B cell (primary cell): Measurements from ENCODE around the gene KSR2. TPM values are rescaled to one million over a fixed set of nuclear protein-coding genes. Genes with fewer than 3 reads are reported as not detected.

Source experiments
- ATAC-seq: fragments of 200-7000 bp; cut with Tn5 transposase; one replicate; pipeline ENCODE4 v1.10.0; 2021; ENCODE audit warnings: low read depth, mild to moderate bottlenecking, moderate number of reproducible peaks, moderate library complexity
- CTCF ChIA-PET: fragments of 350-600 bp; sonication (Branson Sonifier 250); formaldehyde crosslinking; loops from one replicate; lab custom pipeline; 2021; ENCODE audit warnings: antibody characterized with exemption, inconsistent platforms; lab: Charles Lee
- POLR2A ChIA-PET: fragments of 350-600 bp; sonication (Branson Sonifier 250); formaldehyde crosslinking; loops from one replicate; lab custom pipeline; 2021; ENCODE audit warnings: antibody characterized with exemption; lab: Charles Lee
- DNase-seq: peaks from one replicate; pipeline ENCODE4 v3.0.0; 2013
- H2AFZ ChIP-seq: 2 replicates; pipeline ENCODE4 v1.6.1; 2012; ENCODE audit warnings: mild to moderate bottlenecking, low read depth, low read length; ENCODE audit not compliant: insufficient read depth, poor library complexity, severe bottlenecking
- H3K27ac ChIP-seq, 2 donors: 1 replicate in 1 of 2; 2 replicates in 1 of 2; pipeline ENCODE4 v1.5.1; 2012 to 2013; ENCODE audit warnings: low read length in 2 of 2, mild to moderate bottlenecking in 2 of 2, moderate library complexity in 1 of 2
- H3K27me3 ChIP-seq, 4 experiments: fragments of 200-600 bp in 1 of 4; sonication (generic) in 1 of 4; replicated peaks in 1 of 4; 1 replicate in 2 of 4; 2 replicates in 2 of 4; pipeline versions ENCODE4 v1.6.1 to v1.7.0; 2013 to 2016; ENCODE audit warnings: low read length in 3 of 4, mild to moderate bottlenecking in 2 of 4, mixed read lengths in 1 of 4, moderate library complexity in 1 of 4; ENCODE audit not compliant: insufficient read depth in 4 of 4, control insufficient read depth in 3 of 4; ENCODE audit errors: control extremely low read depth in 1 of 4
- H3K36me3 ChIP-seq, 2 experiments: replicated peaks in 1 of 2; 1 replicate in 1 of 2; 2 replicates in 1 of 2; pipeline versions ENCODE4 v1.6.1 to v1.7.1; 2013; ENCODE audit warnings: low read length in 1 of 2; ENCODE audit not compliant: insufficient read depth in 2 of 2, control insufficient read depth in 1 of 2; ENCODE audit errors: control extremely low read depth in 1 of 2, extremely low read depth in 1 of 2
- H3K4me1 ChIP-seq, 2 donors: fragments of 200-600 bp in 1 of 2; sonication (generic) in 1 of 2; 1 replicate in 1 of 2; 2 replicates in 1 of 2; pipeline versions ENCODE4 v1.5.1 to v1.6.1; 2013 to 2017; ENCODE audit warnings: low read length in 2 of 2; ENCODE audit not compliant: control insufficient read depth in 2 of 2, insufficient read depth in 2 of 2
- H3K4me2 ChIP-seq: replicated peaks from 2 replicates; pipeline ENCODE3; 2012; ENCODE audit warnings: mild to moderate bottlenecking, low read depth, low read length; ENCODE audit not compliant: poor library complexity, severe bottlenecking
- H3K4me3 ChIP-seq, 5 experiments: fragments of 200-600 bp in 1 of 5; sonication (generic) in 1 of 5; 1 replicate in 3 of 5; 2 replicates in 2 of 5; pipeline versions ENCODE4 v1.5.1 to v1.7.0; 2011 to 2016; ENCODE audit warnings: low read length in 4 of 5, mild to moderate bottlenecking in 4 of 5, low read depth in 2 of 5, control low read depth in 1 of 5, moderate library complexity in 1 of 5; ENCODE audit not compliant: insufficient read depth in 1 of 5; ENCODE audit errors: control extremely low read depth in 1 of 5, extremely low read depth in 1 of 5
- H3K79me2 ChIP-seq: fragments of 200-600 bp; sonication (generic); one replicate; pipeline ENCODE4 v1.6.0; 2016; ENCODE audit warnings: low read length; ENCODE audit not compliant: control insufficient read depth, insufficient read depth
- H3K9ac ChIP-seq: fragments of 200-600 bp; sonication (generic); 2 replicates; pipeline ENCODE4 v1.6.1; 2017; ENCODE audit warnings: mild to moderate bottlenecking, low read length, moderate library complexity
- H3K9me3 ChIP-seq, 3 donors: one replicate each; pipeline versions ENCODE4 v1.6.1 to v1.7.1; 2013; ENCODE audit warnings: low read length in 2 of 3; ENCODE audit not compliant: control insufficient read depth in 2 of 3, insufficient read depth in 1 of 3; ENCODE audit errors: control extremely low read depth in 1 of 3
- H4K20me1 ChIP-seq: 2 replicates; pipeline ENCODE4 v1.6.0; 2012; ENCODE audit warnings: mild to moderate bottlenecking, low read length; ENCODE audit not compliant: insufficient read depth, control insufficient read depth, poor library complexity, severe bottlenecking
- H3K27ac Mint-ChIP-seq: one replicate; pipeline ENCODE4 v1.8.0; 2021; ENCODE audit warnings: mixed read lengths
- H3K27me3 Mint-ChIP-seq: one replicate; pipeline ENCODE4 v1.8.0; 2021; ENCODE audit warnings: mixed read lengths
- H3K4me1 Mint-ChIP-seq: one replicate; pipeline ENCODE4 v1.8.0; 2021; ENCODE audit warnings: mixed read lengths
- H3K4me3 Mint-ChIP-seq: one replicate; pipeline ENCODE4 v1.8.0; 2021; ENCODE audit warnings: mixed read lengths
- H3K9me3 Mint-ChIP-seq: one replicate; pipeline ENCODE4 v1.8.0; 2022; ENCODE audit warnings: mixed read lengths; ENCODE audit not compliant: insufficient read depth
- CTCF ChIP-seq: fragments of 200-600 bp; IDR thresholded peaks from one replicate; pipeline ENCODE4 v1.8.0; 2022; ENCODE audit warnings: antibody characterized with exemption, mild to moderate bottlenecking
- EZH2 ChIP-seq: IDR thresholded peaks from 2 replicates; pipeline ENCODE4 v1.6.1; 2012; ENCODE audit warnings: borderline replicate concordance, low read depth, mild to moderate bottlenecking, moderate library complexity, low read length; ENCODE audit not compliant: insufficient read depth, poor library complexity, severe bottlenecking
- WGBS: methylation state at CpG from one replicate; pipeline ENCODE4 v1.1.5; 2013; ENCODE audit warnings: missing lambda C conversion rate; ENCODE audit not compliant: insufficient coverage; 5-methylcytosine and 5-hydroxymethylcytosine counted together
- intact Hi-C: fragments of 100-400 bp; cut with micrococcal nuclease; formaldehyde crosslinking; loops from one replicate; pipeline ENCODE4 v1.10.0; 2022
- polyA plus RNA-seq: library from polyadenylated mRNA; depleted of rRNA; stranded (reverse); fragments of >200 nt; gene quantifications from 2 replicates; pipeline ENCODE4 v1.2.3, GENCODE V29; 2012
- total RNA-seq, 2 donors: library from RNA; stranded (reverse); fragments of 120-200 nt in 1 of 2; gene quantifications; 1 replicate in 1 of 2; 2 replicates in 1 of 2; pipeline versions ENCODE4 v1.2.3 to v1.2.4, GENCODE V29; 2013 to 2022

The KSR2 gene
- total and polyA plus RNA-seq, 2 donors (not counting 1 experiment from before 2014, with no cell fraction given): not detected

- Histone ChIP-seq H3K9me3 (peaks cover 0 to 5% (median 2%) of the 10 kb centered on the region in 3 donors), H3K27ac (no peak overlapping the region), H3K4me2 (no peak overlapping the region), H2AFZ (no peak overlapping the region), H3K36me3 (no peaks in the 10 kb centered on the region), H3K9ac (no peak overlapping the region), H4K20me1 (no peaks in the 10 kb centered on the region), H3K4me3 (no peak overlapping the region), H3K27me3 (no peaks in the 10 kb centered on the region), H3K79me2 (no peaks in the 10 kb centered on the region), H3K4me1 (no peaks in the 10 kb centered on the region)
- no peak overlapping the region for H3K4me3 Mint-ChIP-seq
- intact Hi-C loops: no loop called here
- CTCF ChIA-PET: no interaction called here
- H3K9me3 Mint-ChIP-seq: no peaks in the 10 kb centered on the region
- peaks cover 9% of the 10 kb centered on the region for H3K27me3 Mint-ChIP-seq
- no peak for TF ChIP-seq EZH2
- TF ChIP-seq CTCF: no peak
- no peaks in the 10 kb centered on the region for H3K4me1 Mint-ChIP-seq
- ATAC-seq (no peak), DNase-seq (no peak)
- POLR2A ChIA-PET: no interaction called here
- no peak overlapping the region for H3K27ac Mint-ChIP-seq
- 50% methylated on average over 1 of the region's 1 CpG for WGBS
Measured at GRCh38 chr12:117595751-117596150, 373.0 kb downstream of the KSR2 start.

- Mint-ChIP-seq H3K27me3 (peaks cover 9% of the 10 kb centered on the region), H3K27ac (no peak overlapping the region), H3K4me1 (no peaks in the 10 kb centered on the region), H3K4me3 (no peak overlapping the region), H3K9me3 (peaks cover 3% of the 10 kb centered on the region)
- Histone ChIP-seq H3K4me3 (no peak overlapping the region), H3K79me2 (no peaks in the 10 kb centered on the region), H3K9me3 (peaks cover 0 to 5% (median 2%) of the 10 kb centered on the region in 3 donors), H4K20me1 (no peaks in the 10 kb centered on the region), H3K27ac (no peak overlapping the region), H3K27me3 (no peaks in the 10 kb centered on the region), H3K36me3 (no peaks in the 10 kb centered on the region), H3K4me1 (no peaks in the 10 kb centered on the region), H3K4me2 (no peak overlapping the region), H2AFZ (no peak overlapping the region), H3K9ac (no peak overlapping the region)
- DNase-seq (no peak), ATAC-seq (no peak)
- ChIA-PET CTCF (no interaction called here), POLR2A (no interaction called here)
- 29% methylated on average over 1 of the region's 4 CpGs for WGBS
- intact Hi-C loops: no loop called here
- TF ChIP-seq EZH2 (no peak), CTCF (no peak)
Measured at GRCh38 chr12:117594481-117594880, 374.3 kb downstream of the KSR2 start.
